Tibial nerve (tissue), 4 donors: Measurements from ENCODE around the gene PEX14. TPM values are rescaled to one million over a fixed set of nuclear protein-coding genes. Genes with fewer than 3 reads are reported as not detected.

Experiments used
- DNase-seq, 2 donors: peaks; one replicate each; pipeline ENCODE4 v3.0.0-alpha.2; 2019; ENCODE audit warnings: low spot score in 2 of 2
- H3K27ac ChIP-seq, 4 donors: fragments of 200-600 bp; sonication (generic) in 3 of 4; one replicate each; pipeline ENCODE4 v1.5.1; 2017 to 2019; ENCODE audit warnings: mild to moderate bottlenecking in 1 of 4
- H3K27me3 ChIP-seq, 2 donors: fragments of 200-600 bp; sonication (generic) in 1 of 2; one replicate each; pipeline versions ENCODE4 v1.5.1 to v1.6.0; 2017 to 2019
- H3K36me3 ChIP-seq, 3 donors: fragments of 200-600 bp; sonication (generic); one replicate each; pipeline ENCODE4 v1.5.1; 2018 to 2019
- H3K4me1 ChIP-seq, 4 donors: fragments of 200-600 bp; sonication (generic) in 3 of 4; one replicate each; pipeline ENCODE4 v1.5.1; 2017 to 2019
- H3K4me3 ChIP-seq, 4 donors: fragments of 200-600 bp; sonication (generic) in 3 of 4; one replicate each; pipeline ENCODE4 v1.5.1; 2017 to 2019; ENCODE audit warnings: mild to moderate bottlenecking in 1 of 4, moderate library complexity in 1 of 4
- H3K9me3 ChIP-seq, 4 donors: fragments of 200-600 bp; sonication (generic) in 3 of 4; one replicate each; pipeline ENCODE4 v1.5.1; 2017 to 2019
- CTCF ChIP-seq, 5 experiments: fragments of 200-600 bp in 3 of 5; fragments of 450-650 bp in 2 of 5; sonication (generic) in 3 of 5; IDR thresholded peaks; one replicate each; pipeline ENCODE4 v1.5.1; 2016 to 2019; ENCODE audit warnings: antibody characterized with exemption in 5 of 5, mild to moderate bottlenecking in 3 of 5, moderate library complexity in 2 of 5
- EP300 ChIP-seq, 2 donors: sonication (generic); formaldehyde crosslinking; IDR thresholded peaks; one replicate each; pipeline ENCODE4 v1.6.1; 2017; ENCODE audit warnings: antibody characterized with exemption in 2 of 2, mild to moderate bottlenecking in 1 of 2
- POLR2A ChIP-seq, 2 donors: fragments of 450-650 bp; IDR thresholded peaks; one replicate each; pipeline ENCODE4 v1.6.1; 2017; ENCODE audit warnings: antibody characterized with exemption in 2 of 2, mild to moderate bottlenecking in 2 of 2, moderate library complexity in 2 of 2
- WGBS, 2 donors: methylation state at CpG; one replicate each; pipeline ENCODE4 v1.1.5; 2018; 5-methylcytosine and 5-hydroxymethylcytosine counted together
- total RNA-seq, 4 donors: library from RNA; depleted of rRNA; stranded (reverse); fragments of >200 nt; gene quantifications; one replicate each; pipeline ENCODE4 v1.1.0, GENCODE V29; 2016

PEX14 gene
- total RNA-seq, 4 donors from 2014 or later: 14.4 to 21.8 (median 18.2) TPM

- Histone ChIP-seq H3K27me3 (no peaks in the 10 kb centered on the region), H3K27ac (no peak overlapping the region), H3K4me1 (peaks cover 0 to 24% (median 3%) of the 10 kb centered on the region in 4 donors), H3K36me3 (peaks cover 0 to 11% (median 0%) of the 10 kb centered on the region in 3 donors), H3K9me3 (no peaks in the 10 kb centered on the region), H3K4me3 (no peak overlapping the region)
- no peak for DNase-seq
- WGBS, 2 donors: 82 to 90% methylated on average over 6 of the region's 6 CpGs
- TF ChIP-seq CTCF (IDR thresholded peaks at IDR 0.05) (no peak), EP300 (IDR thresholded peaks at IDR 0.05) (no peak), POLR2A (IDR thresholded peaks at IDR 0.05) (no peak)
Measured at GRCh38 chr1:10599194-10599861, 124.6 kb downstream of the PEX14 start.

- 83 to 87% methylated on average over 6 of the region's 6 CpGs for WGBS, 2 donors
- Histone ChIP-seq H3K27me3 (no peaks in the 10 kb centered on the region), H3K4me3 (no peak overlapping the region), H3K27ac (no peak overlapping the region), H3K4me1 (peaks cover 0 to 15% (median 3%) of the 10 kb centered on the region in 4 donors), H3K9me3 (no peaks in the 10 kb centered on the region), H3K36me3 (peaks cover 0 to 11% (median 0%) of the 10 kb centered on the region in 3 donors)
- DNase-seq: no peak
- TF ChIP-seq EP300 (IDR thresholded peaks at IDR 0.05) (no peak), CTCF (IDR thresholded peaks at IDR 0.05) (no peak)
Measured at GRCh38 chr1:10601342-10602070, 126.8 kb downstream of the PEX14 start.

DNA sequence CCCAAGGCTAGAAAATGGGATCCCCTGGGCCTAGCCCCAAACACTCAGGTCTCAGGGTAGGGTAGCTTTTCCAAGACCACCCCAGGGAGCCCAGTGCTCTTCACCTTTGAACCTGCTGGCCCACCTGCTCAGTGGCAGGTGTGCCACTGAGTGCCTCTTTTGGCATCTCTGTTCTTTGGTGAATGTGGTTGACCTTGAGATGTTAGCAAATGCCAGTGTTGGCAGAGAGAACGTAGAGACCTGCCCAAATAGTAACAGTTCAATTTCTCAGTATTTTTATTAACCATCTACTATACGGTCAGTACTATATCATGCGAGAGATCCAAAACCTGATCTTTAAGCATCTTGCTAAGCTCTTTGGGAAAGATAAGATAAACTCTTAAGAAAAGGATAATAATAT, 128.2 kb downstream of the PEX14 start:
- no peaks in the 10 kb centered on the region for H3K9me3 ChIP-seq
- DNase-seq: no peak
- H3K4me1 ChIP-seq: peaks cover 0 to under 1% (median 0%) of the 10 kb centered on the region in 4 donors
- no peak overlapping the region for H3K27ac ChIP-seq
- WGBS, 2 donors: 85 to 91% methylated on average over 3 of the region's 3 CpGs
- peaks cover 0 to 11% (median 0%) of the 10 kb centered on the region in 3 donors for H3K36me3 ChIP-seq
- H3K4me3 ChIP-seq: no peak overlapping the region
- TF ChIP-seq CTCF (IDR thresholded peaks at IDR 0.05) (no peak), EP300 (IDR thresholded peaks at IDR 0.05) (no peak), POLR2A (IDR thresholded peaks at IDR 0.05) (no peak)
- H3K27me3 ChIP-seq: no peaks in the 10 kb centered on the region

DNA sequence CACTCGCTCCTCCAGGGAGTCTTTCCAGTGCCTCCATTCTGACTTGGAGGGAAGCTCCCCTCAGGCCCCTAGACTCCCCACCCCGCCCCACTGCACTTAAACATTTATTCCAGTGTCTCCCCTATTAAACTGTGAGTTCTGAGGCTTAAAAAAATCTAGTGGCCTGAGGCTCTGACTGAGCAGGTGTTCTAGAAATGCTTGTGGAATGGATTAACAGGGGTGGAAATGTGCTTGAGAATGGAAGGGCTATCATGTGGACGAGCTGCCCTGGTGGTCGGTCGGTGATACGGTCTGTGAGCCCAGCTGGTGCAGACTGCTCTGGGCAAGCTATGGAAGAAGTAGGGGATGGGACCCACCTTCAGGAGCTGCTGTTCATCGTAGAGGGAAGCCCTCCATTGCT, 130.2 kb downstream of the PEX14 start:
- Histone ChIP-seq H3K27ac (no peak overlapping the region), H3K27me3 (no peaks in the 10 kb centered on the region), H3K4me1 (no peaks in the 10 kb centered on the region), H3K9me3 (no peaks in the 10 kb centered on the region), H3K36me3 (peaks cover 0 to 10% (median 0%) of the 10 kb centered on the region in 3 donors), H3K4me3 (no peak overlapping the region)
- WGBS, 2 donors: 96 to 97% methylated on average over 7 of the region's 7 CpGs
- DNase-seq: no peak
- no peak for TF ChIP-seq CTCF (IDR thresholded peaks at IDR 0.05)
- no peak for TF ChIP-seq POLR2A (IDR thresholded peaks at IDR 0.05)
- no peak for TF ChIP-seq EP300 (IDR thresholded peaks at IDR 0.05)

DNA sequence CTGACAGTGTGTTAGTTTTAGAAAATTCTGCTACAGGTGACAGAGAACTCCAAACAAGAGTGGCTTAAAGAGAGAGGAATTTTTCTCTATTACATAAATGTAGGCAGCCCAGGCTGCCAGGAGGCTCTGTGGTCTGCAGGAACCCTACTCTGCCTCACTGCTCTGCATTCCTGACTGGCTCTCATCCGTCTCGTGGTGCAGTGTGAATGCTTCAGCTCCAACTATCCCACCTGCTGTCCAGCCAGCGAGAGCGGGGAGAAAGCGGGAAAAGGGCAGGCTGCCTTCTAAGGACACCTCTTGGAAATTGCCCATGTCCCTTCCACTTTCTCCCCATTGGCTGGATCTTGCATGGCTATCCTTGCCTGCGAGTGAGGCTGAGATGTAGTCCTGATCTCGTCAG, 131.3 kb downstream of the PEX14 start:
- Histone ChIP-seq H3K27me3 (no peaks in the 10 kb centered on the region), H3K4me1 (no peaks in the 10 kb centered on the region), H3K36me3 (peaks cover 0 to 5% (median 0%) of the 10 kb centered on the region in 3 donors), H3K27ac (no peak overlapping the region), H3K9me3 (no peaks in the 10 kb centered on the region), H3K4me3 (no peak overlapping the region)
- no peak for DNase-seq
- WGBS, 2 donors: 83 to 91% methylated on average over 7 of the region's 7 CpGs
- TF ChIP-seq CTCF (IDR thresholded peaks at IDR 0.05): no peak
- TF ChIP-seq POLR2A (IDR thresholded peaks at IDR 0.05): no peak
- TF ChIP-seq EP300 (IDR thresholded peaks at IDR 0.05): no peak
